ENCODE data around the gene CAB39L. TPM values are rescaled to one million over a fixed set of nuclear protein-coding genes. Genes with fewer than 3 reads are reported as not detected.

Gene CAB39L
- total RNA-seq, result 10 to 100 TPM; 51.7 to 72.9 (median 62.1) TPM

DNA sequence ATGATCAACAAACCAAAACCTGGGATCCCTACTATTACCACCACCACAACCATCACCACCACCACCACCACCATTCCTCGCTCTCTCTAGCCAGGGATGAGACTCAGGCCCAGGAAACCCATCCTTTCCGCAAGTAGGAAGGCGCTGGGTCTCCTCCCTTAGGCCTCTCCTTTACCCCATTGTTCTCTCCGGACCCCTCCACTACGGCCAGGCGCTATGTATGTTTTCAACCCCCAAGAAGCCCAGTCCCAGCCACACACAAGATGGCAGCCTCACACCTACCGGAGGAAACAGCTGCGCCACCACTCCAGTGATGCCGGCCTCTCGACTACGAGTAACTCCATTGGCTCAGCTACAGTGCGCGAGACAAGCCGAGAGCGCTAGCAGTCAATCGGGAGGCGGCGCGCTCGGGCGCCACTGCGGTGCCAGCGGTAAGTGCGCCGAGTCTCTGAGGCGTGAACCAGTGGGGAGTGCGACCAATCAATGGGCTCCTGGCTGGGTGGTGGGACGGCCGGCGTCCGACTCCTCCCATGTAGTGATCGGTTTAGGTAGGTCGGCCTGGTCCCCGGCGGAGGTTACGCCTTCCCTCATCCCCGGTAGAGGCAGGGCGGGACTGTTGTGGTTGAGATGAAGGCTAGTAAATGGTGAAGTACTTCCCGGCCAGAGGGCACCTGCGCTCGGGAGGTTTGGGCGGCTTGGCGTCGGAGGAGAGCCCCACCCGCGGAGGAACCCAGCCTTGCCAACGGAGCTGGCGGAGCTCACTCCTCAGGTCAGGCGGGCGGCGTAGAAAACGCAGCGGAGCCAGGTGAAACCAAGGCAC, at the start of gene CAB39L, which contains the start of gene SETDB2:
Gene CAB39L, minus strand, starts transcription at position 361 of the 820 bp plus-strand sequence. CDS start 61,154 bp downstream, outside the sequence.
Gene SETDB2, plus strand, starts transcription at position 571 of the 820 bp plus-strand sequence. CDS start 7,620 bp downstream, outside the sequence.
- TF ChIP-seq, protein P1, sequence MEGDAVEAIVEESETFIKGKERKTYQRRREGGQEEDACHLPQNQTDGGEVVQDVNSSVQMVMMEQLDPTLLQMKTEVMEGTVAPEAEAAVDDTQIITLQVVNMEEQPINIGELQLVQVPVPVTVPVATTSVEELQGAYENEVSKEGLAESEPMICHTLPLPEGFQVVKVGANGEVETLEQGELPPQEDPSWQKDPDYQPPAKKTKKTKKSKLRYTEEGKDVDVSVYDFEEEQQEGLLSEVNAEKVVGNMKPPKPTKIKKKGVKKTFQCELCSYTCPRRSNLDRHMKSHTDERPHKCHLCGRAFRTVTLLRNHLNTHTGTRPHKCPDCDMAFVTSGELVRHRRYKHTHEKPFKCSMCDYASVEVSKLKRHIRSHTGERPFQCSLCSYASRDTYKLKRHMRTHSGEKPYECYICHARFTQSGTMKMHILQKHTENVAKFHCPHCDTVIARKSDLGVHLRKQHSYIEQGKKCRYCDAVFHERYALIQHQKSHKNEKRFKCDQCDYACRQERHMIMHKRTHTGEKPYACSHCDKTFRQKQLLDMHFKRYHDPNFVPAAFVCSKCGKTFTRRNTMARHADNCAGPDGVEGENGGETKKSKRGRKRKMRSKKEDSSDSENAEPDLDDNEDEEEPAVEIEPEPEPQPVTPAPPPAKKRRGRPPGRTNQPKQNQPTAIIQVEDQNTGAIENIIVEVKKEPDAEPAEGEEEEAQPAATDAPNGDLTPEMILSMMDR (IDR thresholded peaks at IDR 0.05; ENCODE audit: low read depth), result no peak

DNA sequence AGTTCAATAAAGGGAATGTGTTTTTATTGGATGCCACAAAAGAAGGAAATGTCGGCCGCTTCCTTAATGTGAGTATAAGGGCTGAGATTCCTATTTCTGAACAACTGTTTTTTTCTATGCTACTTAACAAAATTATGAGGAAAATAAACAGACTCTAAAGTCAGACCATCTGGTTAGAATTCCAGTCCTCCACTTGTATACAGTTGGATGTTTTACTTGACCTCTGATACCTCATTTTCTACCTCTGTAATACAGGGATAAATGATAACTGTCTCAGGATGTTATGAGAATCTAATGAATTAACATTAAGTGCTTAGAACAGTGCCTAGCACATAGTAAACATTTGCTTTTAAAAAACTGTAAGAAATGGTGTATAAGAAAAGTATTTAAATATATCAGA, 44.7 kb upstream of the CAB39L start:
- TF ChIP-seq, protein P1 (IDR thresholded peaks at IDR 0.05; ENCODE audit: low read depth), result no peak

DNA sequence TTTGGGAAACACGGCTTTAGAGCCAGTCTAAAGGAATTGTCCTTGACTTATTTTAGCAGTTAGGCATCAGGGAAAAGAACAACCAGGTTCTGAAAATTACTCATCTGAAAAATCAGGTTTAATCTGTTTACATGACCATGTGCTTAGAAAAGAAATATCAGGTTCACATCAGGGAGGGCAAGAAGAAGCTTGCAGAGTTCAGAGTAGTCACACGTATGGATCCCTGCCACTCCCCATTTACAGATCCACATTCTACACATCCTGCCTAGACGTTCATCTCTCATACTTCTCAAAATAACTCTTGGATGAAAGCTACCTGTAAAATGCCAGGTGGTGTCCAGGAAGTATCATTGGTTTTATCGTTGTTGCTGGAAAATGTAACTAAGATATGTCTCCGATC, 37.9 kb upstream of the CAB39L start:
- TF ChIP-seq, protein P1 (IDR thresholded peaks at IDR 0.05; ENCODE audit: low read depth), result no peak

DNA sequence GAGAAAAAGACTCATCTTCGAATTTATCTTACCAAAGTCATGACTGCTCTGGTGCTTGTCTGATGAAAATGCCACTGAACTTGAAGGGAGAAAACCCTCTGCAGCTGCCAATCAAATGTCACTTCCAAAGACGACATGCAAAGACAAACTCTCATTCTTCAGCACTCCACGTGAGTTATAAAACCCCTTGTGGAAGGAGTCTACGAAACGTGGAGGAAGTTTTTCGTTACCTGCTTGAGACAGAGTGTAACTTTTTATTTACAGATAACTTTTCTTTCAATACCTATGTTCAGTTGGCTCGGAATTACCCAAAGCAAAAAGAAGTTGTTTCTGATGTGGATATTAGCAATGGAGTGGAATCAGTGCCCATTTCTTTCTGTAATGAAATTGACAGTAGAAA, 32.7 kb upstream of the CAB39L start:
- TF ChIP-seq, protein P1 (IDR thresholded peaks at IDR 0.05; ENCODE audit: low read depth), result no peak

DNA sequence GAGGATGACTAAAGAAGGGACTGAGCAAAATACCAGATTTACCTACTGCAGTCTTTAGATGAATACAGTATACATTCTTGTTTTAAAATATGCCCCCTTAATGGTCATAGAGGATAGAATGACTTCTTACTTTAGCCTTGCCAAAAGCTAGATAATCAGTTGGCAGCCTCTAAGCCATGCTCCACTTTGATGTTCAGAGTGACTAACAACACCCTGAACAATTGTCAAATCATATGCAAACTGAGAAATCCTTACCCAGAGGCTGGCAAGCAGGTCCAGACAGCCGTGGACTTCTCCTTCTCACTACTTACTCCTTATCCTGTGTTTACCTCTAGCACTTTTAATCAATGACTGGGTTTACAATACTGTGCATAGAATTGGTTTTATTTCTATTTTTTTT, 28.3 kb upstream of the CAB39L start:
- TF ChIP-seq, protein P1 (IDR thresholded peaks at IDR 0.05; ENCODE audit: low read depth), result no peak

DNA sequence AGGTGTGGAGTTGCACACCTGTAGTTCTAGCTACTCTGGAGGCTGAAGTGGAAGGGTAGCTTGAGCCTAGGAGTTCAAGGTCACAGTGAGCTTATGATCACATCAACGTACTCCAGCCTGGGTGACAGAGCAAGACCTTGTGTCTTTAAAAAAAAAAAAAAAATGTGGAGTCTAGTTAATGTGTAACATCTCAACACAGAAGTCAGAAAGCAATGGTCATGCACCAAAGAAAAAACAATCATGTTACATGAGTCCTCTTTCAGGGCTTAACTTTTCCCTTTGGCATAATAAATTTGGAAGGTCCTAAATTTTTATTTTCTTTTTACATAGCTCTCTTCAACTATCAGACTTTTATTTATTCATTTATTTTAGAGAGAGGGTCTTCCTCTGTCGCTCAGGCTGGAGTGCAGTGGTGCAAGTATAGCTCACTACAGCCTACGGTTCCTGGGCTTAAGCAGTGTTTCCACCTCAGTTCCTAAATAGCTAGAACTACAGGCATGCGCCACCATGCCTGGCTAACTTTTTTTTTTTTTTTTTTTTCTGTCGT, 22.5 kb upstream of the CAB39L start:
- TF ChIP-seq, protein P1 (IDR thresholded peaks at IDR 0.05; ENCODE audit: low read depth), result no peak

DNA sequence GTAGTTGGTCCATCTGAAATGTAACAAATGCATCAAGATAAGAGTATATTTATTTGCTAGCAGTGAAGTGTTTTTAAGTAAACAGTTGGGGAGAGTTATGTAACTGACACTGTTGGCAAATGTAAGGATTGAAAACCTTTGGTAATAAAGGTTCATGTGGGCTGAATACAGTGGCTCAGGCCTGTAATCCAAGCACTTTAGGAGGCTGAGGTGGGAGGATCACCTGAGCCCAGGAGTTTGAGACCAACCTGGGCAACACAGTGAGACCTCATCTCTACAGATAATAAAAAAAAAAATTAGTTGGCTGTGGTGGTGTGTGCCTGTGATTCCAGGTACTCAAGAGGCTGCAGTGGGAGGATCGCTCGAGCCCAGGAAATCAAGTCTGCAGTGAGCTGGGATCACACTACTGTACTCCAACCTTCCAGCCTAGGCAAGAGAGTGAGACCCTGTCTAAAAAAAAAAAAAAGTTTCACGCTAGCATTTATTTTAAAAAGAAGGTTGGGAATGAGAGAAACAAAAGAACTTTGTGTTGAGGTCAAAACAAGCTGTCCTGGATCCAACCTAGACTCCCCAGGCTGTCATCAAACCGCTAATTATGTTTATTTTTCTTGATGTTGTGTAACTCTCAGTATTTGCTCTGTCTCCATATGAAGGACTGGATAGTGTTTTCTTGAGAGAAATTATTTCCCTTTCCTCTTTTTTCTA, 20.9 kb upstream of the CAB39L start:
- TF ChIP-seq, protein P1 (IDR thresholded peaks at IDR 0.05; ENCODE audit: low read depth), result no peak
